GM12892 (cell line): ENCODE results near the gene HNRNPA1.

ENCODE experiments used
- POLR2A ChIP-seq: IDR thresholded peaks from 2 replicates; pipeline ENCODE4 v1.6.1; 2011; ENCODE audit warnings: low read depth, low read length, control low read depth
- POLR2AphosphoS5 ChIP-seq: IDR thresholded peaks from 2 replicates; pipeline ENCODE4 v1.6.1; 2011; ENCODE audit warnings: low read depth, low read length, control low read depth
- TAF1 ChIP-seq: IDR thresholded peaks from 2 replicates; pipeline ENCODE4 v1.6.1; 2011; ENCODE audit warnings: low read depth, mild to moderate bottlenecking, control low read depth, low read length, borderline replicate concordance

GRCh38 chr12:54328595-54329337 lies 48.2 kb downstream of the HNRNPA1 start:
- TF ChIP-seq TAF1 (no peak), POLR2A (no peak), POLR2AphosphoS5 (no peak)
